NCI-H446 (cell line): ENCODE data around the gene PDXK.

ENCODE experiments used
- DNase-seq, 2 experiments: peaks; one replicate each; lab custom pipeline; 2025; lab: John Stamatoyannopoulos, UW

The PDXK gene

DNA sequence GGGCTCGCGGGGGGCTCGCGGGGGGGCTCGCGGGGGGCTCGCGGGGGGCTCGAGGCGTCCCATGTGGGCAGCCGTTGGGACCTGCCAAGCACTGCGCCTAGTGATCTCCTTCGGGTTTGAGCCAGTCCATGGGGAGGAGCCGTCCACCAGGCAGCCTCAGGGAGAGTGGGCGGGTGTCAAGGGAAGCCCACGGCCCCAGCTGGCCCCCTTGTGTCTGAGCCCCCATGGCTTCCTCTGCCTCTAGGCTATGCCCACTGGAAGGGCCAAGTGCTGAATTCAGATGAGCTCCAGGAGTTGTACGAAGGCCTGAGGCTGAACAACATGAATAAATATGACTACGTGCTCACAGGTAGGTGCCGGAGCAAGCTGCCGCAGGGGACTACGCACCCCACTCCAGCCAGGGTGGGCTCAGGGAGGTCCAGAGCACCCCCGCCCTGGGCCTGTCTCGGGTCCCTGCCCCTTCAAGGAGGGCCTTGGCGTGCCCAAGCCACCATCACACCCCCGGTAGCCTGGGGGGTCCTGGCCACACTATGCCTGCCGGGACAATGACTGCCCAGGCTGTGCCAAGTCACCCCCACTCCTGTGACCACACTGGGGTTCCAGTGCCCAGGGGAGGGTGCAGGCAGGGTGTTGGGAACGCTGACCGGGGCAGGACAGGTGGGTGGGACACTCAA is 22.6 kb downstream of the PDXK start:
- DNase-seq: no peak

DNA sequence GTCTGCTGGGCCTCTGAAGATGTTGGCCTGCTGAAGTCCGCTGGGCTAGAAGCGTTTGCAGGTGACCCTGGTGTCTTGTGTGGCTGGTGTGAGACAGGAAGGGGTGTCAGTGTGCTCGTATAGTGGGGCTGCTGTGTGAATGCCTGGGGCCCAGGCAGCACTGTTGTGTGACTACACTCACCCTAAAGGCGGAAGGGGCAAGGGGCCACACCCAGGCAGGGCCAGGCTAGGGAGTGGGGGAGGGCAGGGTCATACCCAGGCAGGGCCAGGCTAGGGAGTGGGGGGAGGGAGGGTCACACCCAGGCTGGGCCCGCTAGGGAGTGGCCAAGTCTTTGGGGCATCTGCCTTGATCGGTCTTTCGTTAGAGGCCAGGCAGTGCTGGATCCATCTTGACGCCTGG is 25.0 kb downstream of the PDXK start:
- DNase-seq: no peak

DNA sequence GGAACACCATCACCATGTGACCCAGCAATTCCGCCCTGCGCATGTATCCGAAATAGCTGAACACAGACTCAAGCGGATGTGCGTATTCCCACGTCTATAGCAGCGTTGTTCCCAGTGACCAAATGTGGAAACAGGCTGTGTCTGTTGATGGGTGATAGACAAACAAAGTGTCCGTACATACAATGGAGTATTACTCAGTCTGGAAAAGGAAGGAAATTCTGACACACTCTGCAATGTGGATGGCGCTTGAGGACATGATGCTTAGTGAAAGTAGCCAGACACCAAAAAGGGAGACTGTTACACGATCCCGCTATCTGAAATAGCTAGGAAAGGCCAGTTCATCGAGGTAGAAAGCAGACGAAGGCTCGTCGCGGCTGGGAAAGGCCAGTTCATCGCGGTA is 25.8 kb downstream of the PDXK start:
- DNase-seq: no peak

DNA sequence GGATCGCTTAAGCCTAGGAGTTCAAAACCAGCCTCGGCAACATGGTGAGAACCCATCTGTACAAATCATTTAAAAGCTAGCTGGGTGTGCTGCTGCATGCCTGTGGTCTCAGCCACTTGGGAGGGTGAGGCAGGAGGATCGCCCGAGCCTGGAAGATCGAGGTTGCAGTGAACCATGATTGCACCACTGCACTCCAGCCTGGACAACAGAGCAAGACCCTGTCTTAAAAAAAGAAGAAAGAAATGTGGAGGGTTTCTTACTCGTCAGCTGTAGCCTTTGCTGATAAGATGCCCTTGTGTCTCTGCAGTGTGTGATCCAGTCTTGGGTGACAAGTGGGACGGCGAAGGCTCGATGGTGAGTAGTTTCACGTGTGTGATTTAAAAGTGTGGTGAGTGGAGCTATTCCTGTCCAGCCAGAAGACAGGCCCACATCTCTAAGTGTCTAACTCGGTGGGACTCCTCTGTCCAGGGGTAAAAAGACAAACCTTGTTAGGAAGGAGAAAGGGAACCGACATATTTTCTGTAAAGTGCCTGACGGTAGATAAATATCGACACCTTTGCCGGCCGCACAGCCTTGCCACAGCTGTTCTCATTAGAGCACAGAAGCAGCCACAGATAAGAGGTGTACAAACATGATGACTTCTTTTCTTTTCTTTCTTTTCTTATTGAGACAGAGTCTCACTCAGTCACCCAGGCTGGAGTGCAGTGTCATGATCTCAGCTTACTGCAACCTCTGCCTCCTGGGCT is 27.0 kb downstream of the PDXK start:
- no peak for DNase-seq

DNA sequence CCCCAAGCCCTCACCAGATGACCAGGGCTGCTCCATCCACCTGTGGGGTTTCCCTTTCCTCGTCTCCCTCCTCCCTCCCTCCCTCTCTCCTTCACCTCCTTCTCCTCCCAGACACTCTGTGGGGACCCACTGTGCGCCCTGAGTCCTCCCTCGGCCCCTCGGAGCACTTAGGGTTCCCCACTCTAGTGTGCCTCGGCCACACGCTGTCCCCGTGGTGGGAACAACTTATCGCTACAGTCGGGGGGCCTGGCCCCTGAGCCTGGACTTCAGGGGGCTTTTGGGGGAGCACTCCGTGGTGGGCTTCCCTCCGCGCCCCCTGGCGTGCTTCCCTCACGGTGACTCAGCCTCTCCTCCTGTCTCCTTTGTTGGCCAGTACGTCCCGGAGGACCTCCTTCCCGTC is 29.7 kb downstream of the PDXK start:
- DNase-seq: no peak

DNA sequence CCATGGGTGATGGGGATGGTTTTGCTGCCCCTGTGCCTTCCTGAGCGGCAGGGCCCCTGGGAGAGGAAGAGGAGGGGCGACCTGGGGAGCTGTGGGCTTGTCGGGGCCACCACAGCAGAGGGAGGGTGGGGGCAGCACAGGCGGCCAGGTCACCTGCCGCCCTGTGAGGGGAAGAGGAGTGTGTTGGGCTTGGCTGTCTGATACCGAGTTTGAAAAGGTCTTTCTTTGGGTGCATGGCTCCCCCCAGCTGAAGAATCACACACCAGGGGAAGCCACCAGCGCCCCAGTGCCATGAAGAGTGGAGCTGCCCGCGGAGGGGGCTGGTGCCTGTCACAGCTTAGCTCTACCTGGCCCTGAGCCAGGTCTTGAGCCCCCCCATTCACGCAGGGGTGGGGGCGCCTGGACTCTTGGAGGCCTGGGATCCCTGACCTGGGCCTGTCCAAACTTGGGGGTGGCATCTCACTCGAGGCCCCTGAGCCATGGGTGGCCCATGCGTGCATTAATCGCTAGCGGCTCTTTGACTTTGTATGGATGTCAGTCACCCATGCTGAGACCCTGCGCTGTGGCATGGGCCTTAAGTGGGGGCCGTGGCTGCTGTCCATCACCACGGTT is 30.8 kb downstream of the PDXK start:
- DNase-seq: no peak

DNA sequence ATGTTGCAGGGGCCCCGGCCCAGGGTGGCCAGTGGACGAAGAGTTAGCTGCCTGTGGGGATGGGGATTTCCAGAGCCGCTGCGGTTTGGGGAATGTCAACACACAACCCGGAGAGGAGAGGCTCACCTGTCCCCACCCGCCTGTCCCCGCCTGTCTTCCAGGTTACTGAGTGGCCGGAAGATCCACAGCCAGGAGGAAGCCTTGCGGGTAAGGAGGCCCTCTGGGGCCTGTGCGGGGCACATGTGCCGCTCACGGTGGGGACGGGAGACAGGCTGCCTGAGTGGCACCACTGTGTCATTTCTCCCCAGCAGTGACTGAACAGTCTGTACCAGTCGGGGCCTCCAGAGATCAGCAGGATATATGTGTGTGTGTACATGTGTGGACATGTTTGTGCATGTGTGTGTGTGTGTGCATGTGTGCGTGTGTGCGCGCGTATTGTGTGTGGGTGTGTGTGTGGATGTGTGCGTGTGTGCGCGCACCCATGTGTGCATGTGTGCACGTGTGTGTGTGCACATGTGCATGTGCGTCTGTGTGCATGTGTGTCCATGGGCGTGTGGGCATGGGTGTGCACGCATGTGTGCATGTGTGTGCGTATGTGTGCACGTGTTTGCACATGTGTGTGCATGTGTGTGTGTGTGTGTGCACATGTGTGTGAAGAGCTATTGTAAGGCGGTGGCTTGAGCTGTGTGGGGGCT is 31.6 kb downstream of the PDXK start:
- DNase-seq: no peak

DNA sequence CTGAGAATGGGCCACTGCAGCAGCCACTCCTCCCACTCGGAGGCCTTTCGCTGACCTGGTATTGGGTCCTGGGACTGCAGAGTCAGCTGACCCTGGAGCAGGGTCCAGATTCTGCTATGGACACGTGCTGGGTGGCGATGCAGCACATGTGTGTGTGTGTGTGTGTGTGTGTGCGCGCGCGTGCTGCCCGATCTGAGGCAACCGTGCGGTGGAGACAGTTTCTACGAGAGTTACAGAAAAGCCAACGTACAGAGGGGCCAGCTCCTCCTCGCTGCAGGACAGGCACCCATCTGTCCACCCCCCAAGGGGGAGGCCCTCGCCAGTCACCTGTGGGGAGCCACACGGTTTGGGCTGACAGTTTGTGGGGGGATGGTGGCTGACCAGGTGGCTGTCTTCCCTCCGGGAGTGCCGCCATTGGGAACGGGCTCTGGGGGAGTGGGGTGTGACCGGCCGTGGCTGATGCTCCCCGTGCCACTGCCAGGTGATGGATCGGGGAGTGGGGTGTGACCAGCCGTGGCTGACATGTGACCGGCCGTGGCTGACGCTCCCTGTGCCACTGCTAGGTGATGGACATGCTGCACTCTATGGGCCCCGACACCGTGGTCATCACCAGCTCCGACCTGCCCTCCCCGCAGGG is 33.1 kb downstream of the PDXK start:
- no peak for DNase-seq

DNA sequence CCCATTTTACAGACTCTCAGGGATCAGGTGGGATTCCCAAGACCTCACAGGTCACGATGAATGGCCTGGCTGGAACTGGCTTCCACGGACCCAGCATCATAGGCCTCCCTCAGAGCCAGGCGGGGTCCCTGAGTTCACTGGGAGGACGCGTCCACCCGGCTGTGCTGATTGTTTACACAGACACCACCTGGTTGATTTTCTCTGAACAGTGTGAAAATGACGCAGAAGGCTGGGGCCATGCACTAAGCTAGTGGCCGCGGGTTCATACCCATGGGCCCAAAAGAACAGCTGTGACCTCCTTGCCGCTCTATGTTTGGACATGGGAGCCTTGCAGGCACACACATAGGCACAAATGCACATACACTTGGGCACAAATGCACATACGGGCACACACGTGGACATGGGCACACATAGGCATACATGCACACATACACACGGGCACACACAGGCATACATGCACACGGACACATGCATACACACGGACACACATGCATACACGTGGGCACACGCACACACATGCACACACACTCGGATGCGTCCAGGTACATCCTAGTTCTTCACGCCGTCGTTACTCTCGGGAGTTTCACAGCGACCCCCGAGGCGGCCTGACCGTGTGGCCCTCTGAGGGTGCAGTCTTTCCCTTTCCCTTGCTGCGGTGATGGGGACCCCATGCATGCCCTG is 34.0 kb downstream of the PDXK start:
- no peak for DNase-seq

DNA sequence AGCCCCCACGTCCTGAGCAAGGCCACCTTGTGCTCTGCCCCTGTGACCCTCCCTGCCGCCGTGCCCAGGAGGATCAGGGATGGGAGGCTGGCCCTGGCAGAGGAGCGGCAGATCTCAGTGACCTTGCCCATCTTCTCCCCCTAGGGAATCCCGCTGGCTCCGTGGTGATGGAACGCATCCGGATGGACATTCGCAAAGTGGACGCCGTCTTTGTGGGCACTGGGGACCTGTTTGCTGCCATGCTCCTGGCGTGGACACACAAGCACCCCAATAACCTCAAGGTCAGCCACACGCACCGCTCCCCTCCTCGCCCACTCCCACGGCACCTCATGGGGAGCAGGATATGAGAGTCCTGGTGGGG is 34.5 kb downstream of the PDXK start:
- no peak for DNase-seq

DNA sequence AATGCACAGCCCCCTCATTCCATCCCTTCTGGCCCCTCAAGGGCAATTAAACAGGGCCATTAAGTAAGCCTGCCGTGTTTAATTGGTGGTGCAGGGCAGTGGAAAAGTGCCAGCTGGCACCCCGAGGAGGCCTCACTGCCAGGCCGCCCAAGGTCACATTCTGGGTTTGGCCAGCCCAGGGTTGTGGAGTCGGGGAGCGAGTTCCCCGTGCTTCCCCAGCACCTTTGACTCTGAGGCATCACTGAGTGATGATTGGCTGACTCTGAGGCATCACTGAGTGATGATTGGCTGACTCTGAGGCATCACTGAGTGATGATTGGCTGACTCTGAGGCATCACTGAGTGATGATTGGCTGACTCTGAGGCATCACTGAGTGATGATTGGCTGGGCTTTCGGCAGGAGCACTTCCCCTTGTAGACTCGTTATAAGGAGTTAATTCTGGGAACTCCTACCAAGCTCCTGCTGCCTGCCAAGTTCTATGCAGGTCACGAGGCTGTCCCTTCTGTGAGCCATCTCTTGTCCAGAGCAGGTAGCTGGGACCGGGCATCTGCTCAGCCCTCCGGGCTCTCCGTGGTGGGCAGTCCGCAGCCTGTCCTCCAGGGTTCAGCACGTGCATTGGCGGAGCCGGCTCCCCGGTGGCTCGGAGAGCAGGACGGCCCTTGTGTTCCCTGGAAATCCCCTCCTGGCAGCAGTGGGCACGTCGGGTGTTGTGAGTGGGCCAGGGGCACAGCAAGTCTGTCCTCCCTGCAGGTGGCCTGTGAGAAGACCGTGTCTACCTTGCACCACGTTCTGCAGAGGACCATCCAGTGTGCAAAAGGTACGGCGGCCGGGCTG is 36.2 kb downstream of the PDXK start:
- no peak for DNase-seq

DNA sequence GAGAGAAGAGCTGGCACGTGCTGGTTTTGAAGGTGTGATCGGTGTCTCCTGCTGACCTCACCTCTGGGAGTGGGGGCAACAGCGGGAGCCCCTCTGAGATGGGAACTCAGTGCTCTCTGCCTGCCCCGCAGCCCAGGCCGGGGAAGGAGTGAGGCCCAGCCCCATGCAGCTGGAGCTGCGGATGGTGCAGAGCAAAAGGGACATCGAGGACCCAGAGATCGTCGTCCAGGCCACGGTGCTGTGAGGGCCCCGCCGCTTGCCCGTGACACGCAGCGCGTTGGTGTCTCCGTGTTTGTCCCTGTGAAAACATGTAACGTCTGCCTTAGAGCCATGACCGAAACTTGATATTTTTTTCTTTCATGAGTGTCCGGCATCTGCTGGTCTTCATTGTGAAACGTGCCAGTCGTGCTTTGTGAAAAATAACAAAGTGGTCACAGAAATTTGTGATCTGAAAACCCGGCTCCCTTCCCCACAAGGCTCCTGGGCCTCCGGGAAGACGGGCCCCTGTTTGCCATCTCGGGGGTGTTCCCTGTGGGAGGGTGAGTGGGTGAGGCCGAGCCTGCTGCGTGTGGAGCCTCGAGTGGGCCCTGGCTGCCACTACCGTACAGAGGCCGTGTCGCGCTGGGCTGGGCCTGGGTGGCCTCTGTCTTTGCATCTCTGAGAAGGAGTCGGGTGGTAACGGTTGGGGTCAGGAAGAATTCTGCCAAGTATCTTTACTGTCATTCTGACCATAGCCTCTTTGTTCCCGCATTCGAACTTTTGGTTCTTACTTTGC is 37.1 kb downstream of the PDXK start:
- DNase-seq: no peak

DNA sequence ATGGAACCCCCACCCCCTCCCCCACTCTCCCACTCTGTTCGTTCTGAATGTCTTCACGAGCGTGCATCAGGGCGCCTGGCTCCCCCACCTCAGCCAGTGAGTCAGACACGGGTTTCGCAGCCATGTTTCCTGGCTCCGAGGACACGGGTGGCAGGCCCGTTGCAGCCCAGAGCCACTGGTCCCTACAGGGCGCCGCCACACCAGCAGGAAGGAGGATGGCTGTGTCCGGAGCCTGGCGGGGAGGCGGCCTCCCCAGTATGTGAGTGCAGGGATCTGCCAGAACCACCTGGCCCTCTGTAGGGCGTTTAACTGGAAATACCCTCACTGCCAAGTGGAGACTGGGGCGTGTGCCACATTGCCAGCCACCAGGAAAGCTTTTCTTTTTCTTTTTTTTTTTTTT is 38.7 kb downstream of the PDXK start:
- DNase-seq: no peak

DNA sequence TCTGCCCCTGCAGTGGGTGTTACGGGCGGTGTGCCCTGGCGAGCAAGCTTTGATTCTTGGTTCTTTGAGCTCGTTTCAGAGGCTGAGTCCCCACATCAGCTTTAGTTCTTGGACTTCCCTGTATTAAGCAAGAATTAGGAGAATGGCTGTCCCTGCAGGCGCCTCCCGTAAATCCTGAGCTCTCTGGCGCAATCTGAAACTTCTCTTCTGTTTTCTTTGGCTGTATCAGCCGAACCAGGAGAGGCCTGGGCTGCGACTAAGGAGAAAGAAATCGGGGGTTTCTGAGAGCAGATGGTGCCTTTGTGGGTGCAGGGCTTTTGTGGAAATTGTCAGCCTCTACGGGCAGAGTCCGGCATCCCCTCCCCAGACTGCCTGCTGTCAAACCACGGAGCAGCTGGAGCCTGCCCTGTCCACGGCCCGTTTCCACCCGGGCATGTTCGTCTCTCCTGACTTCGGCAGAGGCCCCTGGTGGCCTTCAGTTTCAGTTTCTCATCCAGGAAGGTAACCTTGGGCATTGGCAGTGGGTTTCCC is 39.2 kb downstream of the PDXK start:
- no peak for DNase-seq

DNA sequence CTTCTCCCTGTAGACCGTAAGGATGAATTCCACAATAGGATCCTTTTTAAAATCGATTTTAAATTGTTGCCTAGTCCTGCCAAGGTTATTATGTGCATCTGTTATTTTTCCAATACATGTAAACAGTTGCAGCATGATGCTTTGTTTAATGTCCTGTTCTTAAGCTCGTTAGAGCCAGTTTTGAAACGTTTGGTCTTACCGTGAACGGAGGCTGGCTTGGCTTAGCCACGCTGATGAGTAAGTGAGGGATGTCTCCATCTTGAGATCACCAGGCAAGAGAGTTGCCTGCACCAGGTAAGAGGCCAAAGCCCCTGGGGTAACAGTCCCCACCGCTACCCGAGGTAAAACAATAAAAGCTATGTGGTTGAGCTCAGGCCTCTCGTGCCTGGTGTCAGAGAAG is 39.9 kb downstream of the PDXK start:
- DNase-seq: no peak

DNA sequence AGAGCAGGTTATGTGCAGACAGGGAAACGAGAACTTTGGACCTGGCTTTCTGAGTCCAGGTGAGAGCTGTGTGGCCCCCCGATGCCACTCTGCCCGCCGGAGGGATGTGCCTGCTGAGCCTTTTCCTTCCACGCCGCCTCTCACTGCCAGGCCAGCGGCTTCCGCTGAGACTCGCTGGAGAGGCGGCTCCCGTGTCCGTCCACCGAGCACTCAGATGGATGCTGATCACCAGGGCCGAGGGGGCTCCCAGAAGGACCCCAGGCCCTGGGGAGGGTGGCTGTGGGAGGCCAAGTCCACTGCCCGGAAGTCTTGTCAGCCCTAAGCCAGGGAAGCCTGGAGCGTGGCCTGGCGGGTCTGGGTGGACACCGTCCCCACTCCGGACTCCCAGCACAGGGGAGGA is 40.7 kb downstream of the PDXK start:
- DNase-seq: no peak

DNA sequence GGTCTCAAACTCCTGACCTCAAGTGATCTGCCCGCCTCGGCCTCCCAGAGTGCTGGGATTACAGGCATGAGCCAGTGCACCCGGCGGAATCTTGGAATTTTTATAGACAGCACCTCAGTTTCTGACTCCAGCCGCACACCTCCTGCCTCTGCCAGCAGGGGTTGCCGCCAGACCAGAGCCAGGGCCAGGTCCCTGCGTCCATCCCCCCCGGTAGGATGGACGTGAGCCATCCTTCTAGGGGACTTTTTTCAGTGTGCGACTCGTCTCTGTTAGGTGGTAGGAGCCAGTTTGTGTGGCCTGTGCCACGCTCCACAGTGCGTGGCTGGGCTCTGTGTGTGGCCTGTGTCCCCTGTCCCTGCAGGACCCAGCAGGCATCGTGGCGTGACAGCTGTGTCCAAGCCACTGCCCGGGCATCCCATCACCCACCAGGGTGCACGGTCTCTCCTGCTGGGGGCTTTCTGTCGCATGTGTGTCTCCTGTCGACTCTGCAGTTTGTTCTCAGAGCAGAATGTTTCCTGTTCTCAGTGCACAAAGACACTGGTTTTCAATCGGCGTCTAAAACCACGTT is 41.5 kb downstream of the PDXK start:
- no peak for DNase-seq

DNA sequence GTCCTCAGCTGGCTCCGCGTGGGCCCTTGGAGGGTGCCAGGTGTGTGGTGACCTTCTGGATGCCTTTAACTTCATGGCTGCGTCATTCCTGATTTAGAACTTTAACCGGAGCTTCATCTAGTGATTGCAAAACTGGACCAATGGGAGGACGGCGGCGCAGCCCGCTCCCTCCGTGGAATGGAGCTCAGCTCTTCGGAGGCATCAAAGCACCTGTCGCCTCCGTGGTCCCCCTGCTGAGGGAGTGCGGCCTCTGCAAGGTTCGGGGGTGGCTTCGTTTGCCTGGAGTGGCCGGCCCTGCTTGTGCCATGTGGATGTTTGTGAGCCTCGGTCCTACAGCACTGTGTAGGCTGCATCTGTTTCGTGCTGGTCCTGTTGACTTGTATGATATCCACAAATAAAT is 43.0 kb downstream of the PDXK start:
- DNase-seq: no peak

DNA sequence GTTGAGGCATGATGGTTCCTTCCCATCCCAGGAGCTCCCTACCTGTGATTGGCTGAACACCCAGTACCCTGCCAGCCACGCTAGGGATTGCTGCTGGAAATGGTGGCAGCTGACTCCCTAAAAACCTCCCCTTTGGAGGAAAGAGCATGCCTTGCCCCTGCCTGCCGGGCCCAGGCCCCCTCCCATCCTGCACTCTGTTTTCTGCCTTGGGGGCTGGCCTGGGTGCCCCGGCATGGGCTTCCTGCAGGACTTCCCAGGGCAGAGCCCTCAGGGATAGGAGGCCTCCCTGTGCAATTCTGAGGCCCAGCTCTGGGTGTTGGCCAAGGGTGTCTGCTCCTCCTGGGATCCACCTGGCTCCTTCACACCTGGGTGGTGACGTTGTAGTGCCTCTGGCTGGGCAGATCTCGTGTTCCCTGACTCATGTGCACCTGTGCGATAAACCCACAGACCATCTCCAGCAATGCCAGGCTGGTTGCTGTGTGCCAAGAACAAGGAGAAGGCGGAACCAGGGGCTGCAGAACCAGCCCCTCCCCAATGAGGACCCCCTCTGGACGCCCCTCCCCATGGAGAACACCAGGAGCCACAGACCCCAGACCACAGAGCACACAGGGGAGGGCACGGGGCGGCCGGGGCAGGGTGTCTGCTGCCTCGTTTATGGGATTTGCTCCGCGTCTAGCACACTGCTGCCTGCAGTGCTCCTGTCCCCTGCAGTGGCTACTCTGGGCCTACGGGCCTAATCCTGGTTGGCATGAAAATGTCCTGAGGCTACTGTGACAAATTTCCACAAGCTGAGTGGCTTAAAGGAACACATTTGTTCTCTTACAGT is 43.6 kb downstream of the PDXK start:
- no peak for DNase-seq
